Adipose tissue (tissue), 3 donors: Measurements from ENCODE around the gene NLRP14. TPM values are rescaled to one million over a fixed set of nuclear protein-coding genes. Genes with fewer than 3 reads are reported as not detected.

Source experiments
- polyA plus RNA-seq, 3 donors: library from polyadenylated mRNA; stranded (reverse); fragments of 200-250 nt; gene quantifications; one replicate each; pipeline ENCODE4 v1.2.3, GENCODE V29; 2013
- donor health status: healthy with polysubstance abuse.
- donor health status: Bipolar disorder and iron deficiency.
- donor health status: healthy.

NLRP14 gene
- polyA plus RNA-seq, 3 donors = 0.11 TPM; not detected in 2

Other genes with a start within 250 kb of the NLRP14 start
- under 1 TPM in 1 of 3 donors, not detected in 2; 0.02 TPM for gene OR2AG2, start 248.5 kb upstream of the NLRP14 start, polyA plus RNA-seq
- not detected for gene OR2AG1, start 237.5 kb upstream of the NLRP14 start, polyA plus RNA-seq
- not detected for gene OR6A2, start 220.8 kb upstream of the NLRP14 start, polyA plus RNA-seq
- not detected for gene OR10A5, start 174.8 kb upstream of the NLRP14 start, polyA plus RNA-seq
- gene OR10A2, start 157.4 kb upstream of the NLRP14 start, polyA plus RNA-seq = not detected
- not detected for gene OR10A4, start 143.9 kb upstream of the NLRP14 start, polyA plus RNA-seq
- gene OR2D2, start 128.0 kb upstream of the NLRP14 start, polyA plus RNA-seq = not detected
- gene OR2D3, start 99.5 kb upstream of the NLRP14 start, polyA plus RNA-seq = not detected
- gene ZNF215, start 94.1 kb upstream of the NLRP14 start, polyA plus RNA-seq = 1 to 10 TPM in 1 of 3 donors, under 1 TPM in 2; 0.48 to 2.8 (median 0.90) TPM
- under 1 TPM; 0.51 to 0.94 (median 0.90) TPM for gene ZNF214, start 133 bp upstream of the NLRP14 start, polyA plus RNA-seq
- not detected for gene RBMXL2, start 68.5 kb downstream of the NLRP14 start, polyA plus RNA-seq
- gene SYT9, start 231.4 kb downstream of the NLRP14 start, polyA plus RNA-seq = under 1 TPM in 2 of 3 donors, not detected in 1; 0.01 to 0.54 TPM